Renal cortical epithelial cell (primary cell): ENCODE data around the gene SCN11A. TPM values are rescaled to one million over a fixed set of nuclear protein-coding genes. Genes with fewer than 3 reads are reported as not detected.

Source experiments
- DNase-seq: peaks from one replicate; pipeline ENCODE4 v3.0.0-alpha.2; 2011; ENCODE audit warnings: low read depth
- total RNA-seq: library from RNA; depleted of rRNA; stranded (reverse); fragments of >200 nt; gene quantifications from 2 replicates; pipeline ENCODE4 v1.2.3, GENCODE V29; 2014

SCN11A gene
- total RNA-seq: under 0.01 and 0.15 TPM in 2 replicates

GRCh38 chr3:39051649-39052561, at the start of gene SCN11A, which contains the start of gene WDR48:
Gene SCN11A (minus strand): TSS chr3:39051944. CDS start chr3:38950362, 101,582 bp downstream.
Gene WDR48 (plus strand): TSS chr3:39052016. CDS start chr3:39052026, 10 bp downstream.
- DNase-seq: peak; percentile 90

- DNase-seq: peak; percentile 28
Observed at GRCh38 chr3:39101022-39101689, 49.4 kb upstream of the SCN11A start.

GRCh38 chr3:39100500-39100886, 48.7 kb upstream of the SCN11A start:
- DNase-seq: no peak

GRCh38 chr3:39099738-39100499, 48.2 kb upstream of the SCN11A start:
- no peak for DNase-seq

- DNase-seq: no peak
Observed at GRCh38 chr3:39099242-39099641, 47.5 kb upstream of the SCN11A start.

- DNase-seq: no peak
Observed at GRCh38 chr3:39098473-39099000, 46.8 kb upstream of the SCN11A start.

- no peak for DNase-seq
Observed at GRCh38 chr3:39097716-39098472, 46.1 kb upstream of the SCN11A start.

- DNase-seq: peak; percentile 33
Observed at GRCh38 chr3:39096775-39097174, 45.0 kb upstream of the SCN11A start.

GRCh38 chr3:39095778-39096177, 44.0 kb upstream of the SCN11A start:
- no peak for DNase-seq

- DNase-seq: no peak
Observed at GRCh38 chr3:39094851-39095677, 43.3 kb upstream of the SCN11A start.

GRCh38 chr3:39090922-39091321, 39.2 kb upstream of the SCN11A start:
- DNase-seq: no peak

GRCh38 chr3:39088889-39089288, 37.1 kb upstream of the SCN11A start:
- no peak for DNase-seq

GRCh38 chr3:39088456-39088855, 36.7 kb upstream of the SCN11A start:
- DNase-seq: no peak

GRCh38 chr3:39086144-39086543, 34.4 kb upstream of the SCN11A start:
- no peak for DNase-seq

GRCh38 chr3:39082666-39083313, 31.0 kb upstream of the SCN11A start:
- no peak for DNase-seq

GRCh38 chr3:39080026-39080425, 28.3 kb upstream of the SCN11A start:
- no peak for DNase-seq

- no peak for DNase-seq
Observed at GRCh38 chr3:39079530-39079929, 27.8 kb upstream of the SCN11A start.

- no peak for DNase-seq
Observed at GRCh38 chr3:39075910-39076309, 24.2 kb upstream of the SCN11A start.

GRCh38 chr3:39068556-39068955, 16.8 kb upstream of the SCN11A start:
- DNase-seq: no peak

GRCh38 chr3:39067286-39067685, 15.5 kb upstream of the SCN11A start:
- peak; percentile 13 for DNase-seq
